MV-4-11 (cell line): ENCODE data around the gene UBAC2.

Experiments used
- DNase-seq: peaks from one replicate; lab custom pipeline; 2025; lab: John Stamatoyannopoulos, UW

The UBAC2 gene

DNA sequence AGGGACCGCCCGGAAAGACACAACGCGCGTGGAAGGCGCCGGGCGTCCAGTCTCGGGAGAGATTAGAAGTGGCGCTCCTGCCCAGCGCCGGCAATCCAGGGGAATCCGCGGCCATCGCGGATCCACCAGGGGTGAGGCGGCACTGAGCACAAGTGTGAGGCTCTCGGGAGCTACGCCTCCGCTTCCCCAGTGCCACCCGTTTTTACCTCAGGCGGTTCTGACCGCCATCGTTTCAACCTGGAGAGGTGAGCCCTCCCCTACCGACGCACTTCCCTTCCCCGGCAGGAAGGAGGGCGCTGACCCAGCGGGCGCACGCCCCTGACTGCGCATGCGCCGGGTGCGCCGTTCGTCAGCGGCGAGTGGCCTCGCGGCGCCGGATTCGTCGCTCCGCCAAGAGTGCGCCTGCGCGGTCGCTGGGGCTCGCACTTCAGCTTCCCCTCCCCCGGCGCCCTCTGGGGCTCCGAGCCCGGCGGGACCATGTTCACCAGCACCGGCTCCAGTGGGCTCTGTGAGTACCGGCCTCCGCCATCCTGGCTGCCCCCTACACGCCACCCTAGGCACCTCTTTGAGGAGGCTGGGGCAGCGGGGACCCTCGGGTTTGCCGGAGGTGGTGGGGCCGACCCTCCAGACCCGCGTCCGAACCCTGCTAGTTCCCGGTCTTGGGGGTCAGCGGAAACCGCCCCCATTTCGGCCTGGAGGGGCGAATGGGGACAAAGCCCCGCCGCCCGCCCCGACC lies at the start of gene UBAC2:
Gene UBAC2, plus strand, starts transcription at position 423 of the 736 bp plus-strand sequence. Its CDS starts 55 bp downstream, at position 478.
- DNase-seq, result peak; percentile 89

- peak; percentile 48 for DNase-seq
These were observed 49.1 kb upstream of the UBAC2 start for GRCh38 chr13:99151516-99151915.

- no peak for DNase-seq
These were observed 47.4 kb upstream of the UBAC2 start for GRCh38 chr13:99153219-99153618.

DNA sequence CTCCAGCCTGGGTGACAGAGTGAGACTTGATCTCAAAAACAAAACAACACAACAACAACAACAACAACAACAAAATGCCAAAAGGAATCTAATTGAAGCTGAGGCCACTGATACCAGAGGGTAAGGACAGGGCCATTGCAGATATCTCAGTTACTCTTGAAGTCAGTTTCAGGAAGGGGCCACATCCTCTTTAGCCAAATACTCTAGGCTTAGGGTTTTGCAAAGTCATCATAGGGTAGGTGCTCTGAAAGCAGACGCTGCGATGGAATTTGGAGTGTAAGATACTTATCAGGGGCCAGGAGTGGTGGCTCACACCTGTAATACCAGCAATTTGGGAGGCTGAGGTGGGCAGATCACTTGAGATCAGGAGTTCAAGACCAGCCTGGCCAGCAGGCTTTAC lies 46.6 kb upstream of the UBAC2 start:
- DNase-seq, result peak; percentile 77

DNA sequence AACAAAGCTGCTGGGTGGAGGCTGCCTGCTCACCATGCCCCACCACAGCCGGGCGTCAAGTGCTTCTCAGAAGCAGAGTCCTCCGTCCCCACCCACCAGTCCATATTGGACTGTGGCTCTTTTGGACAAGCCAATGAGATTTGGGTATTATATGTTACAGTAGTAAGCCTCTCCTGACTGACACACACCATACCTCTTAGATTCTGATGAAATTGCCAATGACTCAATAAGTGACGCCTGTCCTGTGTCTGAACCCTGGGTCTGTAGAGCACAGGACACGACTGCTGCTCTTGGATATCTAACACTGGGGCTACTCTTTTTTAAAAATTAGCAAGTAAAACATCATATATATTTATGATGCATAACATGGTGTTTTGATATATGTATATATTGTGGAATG lies 44.8 kb upstream of the UBAC2 start:
- DNase-seq, result peak; percentile 66

GRCh38 chr13:99157046-99157445 lies 43.6 kb upstream of the UBAC2 start:
- no peak for DNase-seq

GRCh38 chr13:99158846-99159245 lies 41.8 kb upstream of the UBAC2 start:
- no peak for DNase-seq

DNA sequence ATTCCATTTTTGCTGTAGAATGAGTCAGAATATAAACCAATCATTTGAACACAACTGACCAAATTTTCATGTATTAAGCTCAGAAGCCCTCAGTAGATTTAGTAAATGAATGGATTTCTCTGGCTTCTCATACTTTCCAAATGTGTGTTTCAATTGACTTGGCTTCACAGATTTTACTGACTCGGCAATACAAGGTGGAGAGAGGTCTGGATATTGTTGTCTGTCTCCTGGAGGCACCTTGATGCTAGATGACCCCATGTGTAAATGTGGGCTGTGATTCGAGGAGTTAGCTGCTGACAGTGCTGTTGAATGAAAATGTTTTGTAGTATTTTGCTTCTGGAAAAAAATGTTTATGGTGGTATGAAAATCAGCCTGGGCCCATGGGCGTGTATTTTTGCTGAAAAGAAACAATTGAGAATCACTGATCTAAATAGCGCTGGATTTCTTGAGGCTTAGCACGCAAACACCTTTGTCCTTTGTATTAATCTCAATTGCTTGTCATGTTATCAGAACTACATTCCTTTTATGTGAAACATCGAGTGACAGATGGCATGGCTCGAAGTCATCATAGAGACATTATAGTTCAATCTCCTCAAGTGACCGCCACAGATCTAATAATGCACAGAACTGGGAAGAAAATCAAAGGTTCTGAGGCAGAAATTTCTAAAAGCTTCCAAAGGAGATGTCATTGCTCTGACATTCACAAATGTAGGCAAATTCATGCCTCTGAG lies 41.2 kb upstream of the UBAC2 start:
- DNase-seq, result no peak

GRCh38 chr13:99160415-99160814 lies 40.2 kb upstream of the UBAC2 start:
- DNase-seq, result no peak

DNA sequence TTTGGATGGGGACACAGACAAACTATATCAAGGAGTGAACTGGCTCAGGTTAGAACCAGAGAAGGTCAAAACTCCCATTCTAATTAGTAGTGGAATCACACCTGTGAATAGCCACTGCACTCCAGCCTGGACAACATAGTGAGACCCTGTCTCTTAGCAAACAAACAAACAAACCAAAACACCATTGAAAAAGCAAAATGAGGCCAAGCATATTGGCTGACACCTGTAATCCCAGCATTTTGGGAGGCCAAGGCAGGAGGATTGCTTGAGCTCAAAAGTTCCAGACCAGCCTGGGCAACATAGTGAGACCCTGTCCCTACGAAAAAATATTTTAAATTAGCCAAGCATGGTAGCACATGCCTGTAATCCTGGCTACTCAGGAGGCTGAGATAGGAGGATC lies 39.1 kb upstream of the UBAC2 start:
- DNase-seq, result no peak

DNA sequence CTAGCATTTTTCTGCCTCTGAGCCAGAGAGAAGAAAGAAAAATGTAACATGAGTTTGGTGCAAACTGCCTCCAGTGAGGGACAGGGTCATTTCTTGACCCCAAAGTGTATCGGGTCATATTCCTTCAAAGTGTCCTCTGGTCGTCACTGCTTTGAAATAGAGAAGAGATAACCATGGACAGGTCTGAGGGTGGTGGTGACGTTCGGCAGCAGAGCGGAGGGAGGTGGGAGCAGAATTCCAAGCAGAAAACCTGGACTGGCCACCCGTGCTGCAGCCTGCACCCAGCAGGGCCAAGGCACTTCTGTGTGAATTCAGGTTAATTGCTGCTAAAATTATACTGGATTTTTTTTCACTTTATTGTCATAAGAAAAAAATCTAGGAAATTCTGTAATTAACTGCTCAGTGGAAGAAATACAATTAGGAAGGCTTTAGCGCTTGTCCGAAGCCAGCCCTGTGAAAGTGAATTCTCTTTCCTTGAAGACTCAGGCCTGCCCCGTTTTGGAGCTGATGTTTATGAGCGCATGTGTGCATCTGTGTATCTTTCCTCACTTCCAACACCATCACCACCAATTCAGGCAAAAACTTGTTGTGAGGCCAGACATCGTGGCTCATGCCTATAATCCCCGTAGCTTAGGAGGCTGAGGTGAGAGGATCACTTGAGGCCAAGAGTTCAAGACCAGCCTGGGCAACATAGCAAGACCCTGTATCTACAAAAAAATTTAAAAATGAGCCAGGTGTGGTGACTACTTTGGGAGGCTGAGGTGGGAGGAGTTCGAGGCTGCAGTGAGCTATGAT lies 37.9 kb upstream of the UBAC2 start:
- no peak for DNase-seq

- no peak for DNase-seq
These were observed 36.4 kb upstream of the UBAC2 start for GRCh38 chr13:99164226-99164625.

GRCh38 chr13:99165753-99166587 lies 34.7 kb upstream of the UBAC2 start:
- DNase-seq, result peak; percentile 38

DNA sequence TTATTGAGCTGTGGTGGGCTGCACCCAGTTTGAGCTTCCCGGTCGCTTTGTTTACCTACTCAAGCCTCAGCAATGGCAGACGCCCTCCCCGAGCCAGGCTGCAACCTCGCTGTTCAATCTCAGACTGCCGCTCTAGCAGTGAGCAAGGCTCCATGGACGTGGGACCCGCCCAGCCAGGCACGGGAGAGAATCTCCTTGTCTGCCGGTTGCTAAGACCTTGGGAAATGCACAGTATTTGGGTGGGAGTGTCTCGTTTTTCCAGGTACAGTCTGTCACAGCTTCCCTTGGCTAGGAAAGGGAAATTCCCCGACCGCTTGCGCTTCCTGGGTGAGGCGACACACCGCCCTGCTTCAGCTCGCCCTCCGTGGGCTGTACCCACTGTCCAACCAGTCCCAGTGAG lies 27.7 kb upstream of the UBAC2 start:
- no peak for DNase-seq

DNA sequence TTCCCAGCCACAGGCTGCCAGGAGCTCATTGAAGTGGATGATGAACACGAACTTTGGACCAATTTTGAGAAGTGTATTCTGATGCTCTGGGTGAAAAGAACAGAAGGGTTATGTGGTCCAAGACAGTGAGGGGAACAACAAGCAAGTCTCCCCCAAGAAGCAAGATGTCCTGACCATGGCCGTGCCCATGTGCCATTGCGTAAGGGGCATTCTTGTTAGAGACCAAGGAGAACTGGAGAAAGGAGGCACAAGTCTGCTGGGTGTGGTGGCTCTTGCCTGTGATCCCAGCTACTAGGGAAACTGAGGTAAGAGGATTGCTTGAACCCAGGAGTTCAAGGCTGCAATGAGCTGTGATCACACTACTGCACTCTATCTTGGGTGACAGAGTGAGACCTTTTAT lies 27.0 kb upstream of the UBAC2 start:
- DNase-seq, result no peak

GRCh38 chr13:99174533-99175100 lies 26.0 kb upstream of the UBAC2 start:
- no peak for DNase-seq

DNA sequence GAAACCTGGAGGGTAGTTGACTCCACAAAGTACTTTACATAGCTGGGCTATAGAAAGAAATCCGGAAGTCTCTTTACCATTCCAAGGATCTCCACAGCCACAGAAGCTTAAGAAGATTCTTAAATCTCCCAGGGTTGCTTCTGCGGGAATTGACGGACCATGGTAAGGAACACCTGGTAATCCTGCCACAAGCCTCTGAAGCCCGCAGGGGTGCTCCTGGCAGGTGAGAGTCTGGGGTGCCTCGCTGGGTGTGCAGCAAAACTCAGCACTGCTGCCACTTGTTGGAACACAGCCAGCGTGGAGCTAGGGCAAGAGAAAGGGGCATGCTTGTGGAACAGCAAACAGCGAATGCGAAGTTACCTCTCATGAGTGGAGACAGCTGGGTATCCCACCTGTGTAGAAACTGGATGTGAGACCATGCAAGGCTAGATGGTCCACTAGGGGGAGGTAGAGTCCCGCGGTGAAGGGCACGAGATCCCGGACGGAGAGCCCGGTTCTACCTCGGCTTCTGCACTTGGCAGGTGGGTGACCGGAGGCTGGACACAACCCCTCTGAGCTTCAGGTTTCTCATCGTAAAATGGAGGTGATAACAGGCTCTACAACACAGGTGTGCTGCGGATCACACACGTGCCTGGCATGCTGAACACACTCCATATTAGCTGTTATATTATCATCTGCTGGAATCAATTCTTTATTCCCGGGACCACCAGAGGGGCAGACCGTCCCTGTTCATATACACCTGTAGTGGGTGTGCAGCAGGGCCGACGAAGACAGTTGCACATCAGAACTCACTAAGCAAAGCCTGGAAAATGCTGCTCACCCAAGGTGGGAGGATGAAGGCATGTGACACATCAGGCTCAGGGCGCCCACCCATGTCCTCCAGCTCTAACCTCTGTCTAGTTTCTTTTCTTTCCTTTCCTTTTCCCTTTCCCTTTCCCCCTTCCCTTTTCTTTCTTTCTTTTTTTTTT lies 24.1 kb upstream of the UBAC2 start:
- peak; percentile 18 for DNase-seq

DNA sequence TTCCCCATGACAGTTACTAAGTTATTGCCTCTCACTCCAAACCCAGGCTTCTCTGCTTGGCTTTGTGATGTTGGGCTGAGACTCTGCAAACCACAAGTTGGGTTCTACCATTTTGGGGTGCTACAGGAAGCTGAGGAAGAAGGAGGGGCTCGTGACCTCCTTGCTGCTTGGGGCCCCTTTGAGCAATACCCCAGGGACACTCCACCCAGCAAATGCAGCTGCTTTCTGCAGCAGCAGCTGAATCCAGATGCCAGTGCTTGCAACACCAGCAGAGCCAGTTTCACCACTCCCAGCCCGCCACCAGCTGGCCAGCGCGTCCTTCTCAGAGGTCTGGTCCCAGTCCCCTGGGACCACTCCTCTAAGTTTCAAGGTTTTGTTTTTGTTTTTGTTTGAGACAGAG lies 22.0 kb upstream of the UBAC2 start:
- peak; percentile 87 for DNase-seq

DNA sequence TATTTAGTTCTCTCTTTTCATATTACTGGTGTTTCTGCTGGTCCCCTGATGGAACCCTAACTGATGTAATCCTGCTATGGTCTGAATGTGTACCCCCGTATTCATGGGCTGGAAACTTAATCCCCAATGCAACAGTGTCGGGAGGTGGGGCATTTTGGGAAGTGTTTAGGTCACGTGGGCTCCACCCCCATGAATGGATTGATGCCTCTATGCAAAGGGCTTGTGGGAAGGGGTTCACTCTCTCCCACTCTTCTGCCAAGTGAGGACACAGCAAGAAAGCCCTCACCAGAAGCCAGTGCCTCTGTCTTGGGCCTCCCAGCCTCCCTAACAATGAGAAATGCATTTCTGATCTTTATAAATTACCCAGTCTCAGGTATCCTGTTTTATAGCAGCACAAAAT lies 21.2 kb upstream of the UBAC2 start:
- DNase-seq, result no peak

GRCh38 chr13:99182439-99182838 lies 18.2 kb upstream of the UBAC2 start:
- DNase-seq, result peak; percentile 37
